Measurements from ENCODE around the gene JPH2.

Gene JPH2

GRCh38 chr20:44186674-44187053, 324 bp downstream of the JPH2 start:
- DNase-seq = no peak

- DNase-seq = no peak
These were observed 787 bp downstream of the JPH2 start for GRCh38 chr20:44186201-44186600.

GRCh38 chr20:44185574-44185973, 1.4 kb downstream of the JPH2 start:
- no peak for DNase-seq

- DNase-seq = no peak
These were observed 3.7 kb downstream of the JPH2 start for GRCh38 chr20:44183282-44183681.

GRCh38 chr20:44182863-44183262, 4.1 kb downstream of the JPH2 start:
- DNase-seq = no peak

- DNase-seq = no peak
These were observed 4.7 kb downstream of the JPH2 start for GRCh38 chr20:44182135-44182765.

- DNase-seq = no peak
These were observed 5.4 kb downstream of the JPH2 start for GRCh38 chr20:44181611-44182010.

GRCh38 chr20:44180814-44181213, 6.2 kb downstream of the JPH2 start:
- DNase-seq = no peak

- no peak for DNase-seq
These were observed 10.0 kb downstream of the JPH2 start for GRCh38 chr20:44176833-44177534.

- no peak for DNase-seq
These were observed 11.8 kb downstream of the JPH2 start for GRCh38 chr20:44174996-44175765.

GRCh38 chr20:44173846-44174245, 13.1 kb downstream of the JPH2 start:
- no peak for DNase-seq

- DNase-seq = no peak
These were observed 13.9 kb downstream of the JPH2 start for GRCh38 chr20:44173116-44173515.

- DNase-seq = no peak
These were observed 14.4 kb downstream of the JPH2 start for GRCh38 chr20:44172572-44172950.

- DNase-seq = no peak
These were observed 15.0 kb downstream of the JPH2 start for GRCh38 chr20:44171775-44172571.

- DNase-seq = no peak
These were observed 16.1 kb downstream of the JPH2 start for GRCh38 chr20:44170816-44171410.

- DNase-seq = no peak
These were observed 19.3 kb downstream of the JPH2 start for GRCh38 chr20:44167736-44168135.

- DNase-seq = no peak
These were observed 20.5 kb downstream of the JPH2 start for GRCh38 chr20:44166477-44166876.

GRCh38 chr20:44166008-44166407, 21.0 kb downstream of the JPH2 start:
- no peak for DNase-seq

- no peak for DNase-seq
These were observed 26.9 kb downstream of the JPH2 start for GRCh38 chr20:44160133-44160532.

- DNase-seq = no peak
These were observed 27.3 kb downstream of the JPH2 start for GRCh38 chr20:44159711-44160110.

GRCh38 chr20:44159125-44159524, 27.9 kb downstream of the JPH2 start:
- no peak for DNase-seq

GRCh38 chr20:44157061-44157460, 29.9 kb downstream of the JPH2 start:
- no peak for DNase-seq

GRCh38 chr20:44154521-44155001, 32.4 kb downstream of the JPH2 start:
- no peak for DNase-seq
